ENCODE data around the gene RAPGEF5. TPM values are rescaled to one million over a fixed set of nuclear protein-coding genes. Genes with fewer than 3 reads are reported as not detected.

The RAPGEF5 gene
- total RNA-seq, 1 donor from 2014 or later = 5.8 TPM

- no peak for FAIRE-seq
- H3K36me3 ChIP-seq (ENCODE audit: control insufficient read depth, insufficient read depth, low read length) = no peaks in the 10 kb centered on the region
- no peaks in the 10 kb centered on the region for H3K27me3 ChIP-seq (ENCODE audit: control insufficient read depth, insufficient read depth, low read length)
- H3K4me3 ChIP-seq (ENCODE audit: low read depth, low read length) = no peak overlapping the region
- TF ChIP-seq, protein P1, sequence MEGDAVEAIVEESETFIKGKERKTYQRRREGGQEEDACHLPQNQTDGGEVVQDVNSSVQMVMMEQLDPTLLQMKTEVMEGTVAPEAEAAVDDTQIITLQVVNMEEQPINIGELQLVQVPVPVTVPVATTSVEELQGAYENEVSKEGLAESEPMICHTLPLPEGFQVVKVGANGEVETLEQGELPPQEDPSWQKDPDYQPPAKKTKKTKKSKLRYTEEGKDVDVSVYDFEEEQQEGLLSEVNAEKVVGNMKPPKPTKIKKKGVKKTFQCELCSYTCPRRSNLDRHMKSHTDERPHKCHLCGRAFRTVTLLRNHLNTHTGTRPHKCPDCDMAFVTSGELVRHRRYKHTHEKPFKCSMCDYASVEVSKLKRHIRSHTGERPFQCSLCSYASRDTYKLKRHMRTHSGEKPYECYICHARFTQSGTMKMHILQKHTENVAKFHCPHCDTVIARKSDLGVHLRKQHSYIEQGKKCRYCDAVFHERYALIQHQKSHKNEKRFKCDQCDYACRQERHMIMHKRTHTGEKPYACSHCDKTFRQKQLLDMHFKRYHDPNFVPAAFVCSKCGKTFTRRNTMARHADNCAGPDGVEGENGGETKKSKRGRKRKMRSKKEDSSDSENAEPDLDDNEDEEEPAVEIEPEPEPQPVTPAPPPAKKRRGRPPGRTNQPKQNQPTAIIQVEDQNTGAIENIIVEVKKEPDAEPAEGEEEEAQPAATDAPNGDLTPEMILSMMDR (IDR thresholded peaks at IDR 0.05; ENCODE audit: insufficient read depth, low read length, severe bottlenecking) = no peak
- no peak for DNase-seq (ENCODE audit: low read depth)
Observed at GRCh38 chr7:22301790-22302189, 55.2 kb downstream of the RAPGEF5 start.

GRCh38 chr7:22300839-22301238, 56.1 kb downstream of the RAPGEF5 start:
- no peaks in the 10 kb centered on the region for H3K27me3 ChIP-seq (ENCODE audit: control insufficient read depth, insufficient read depth, low read length)
- H3K36me3 ChIP-seq (ENCODE audit: control insufficient read depth, insufficient read depth, low read length) = no peaks in the 10 kb centered on the region
- FAIRE-seq = no peak
- TF ChIP-seq, protein P1 (IDR thresholded peaks at IDR 0.05; ENCODE audit: insufficient read depth, low read length, severe bottlenecking) = no peak
- DNase-seq (ENCODE audit: low read depth) = no peak
- no peak overlapping the region for H3K4me3 ChIP-seq (ENCODE audit: low read depth, low read length)

DNA sequence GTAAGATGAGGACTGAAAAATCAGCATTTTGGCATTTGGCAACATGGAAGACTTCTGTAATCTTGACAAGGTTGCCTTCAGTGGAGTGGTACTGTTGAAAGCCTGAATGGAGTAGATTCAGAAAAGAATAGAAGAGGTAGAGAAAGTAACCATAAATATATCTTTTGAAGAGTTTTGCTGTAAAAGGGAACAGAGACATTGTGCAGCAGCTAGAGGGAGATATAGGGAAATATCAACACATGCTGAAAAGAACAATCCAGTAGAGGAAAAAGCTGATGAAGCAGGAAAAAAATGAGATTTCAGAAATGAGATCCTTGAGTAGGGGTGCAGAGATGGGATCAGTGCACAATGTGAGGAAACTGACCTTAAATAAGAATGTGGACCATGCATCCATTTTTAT, 60.0 kb downstream of the RAPGEF5 start:
- Histone ChIP-seq H3K27me3 (ENCODE audit: control insufficient read depth, insufficient read depth, low read length) (no peaks in the 10 kb centered on the region), H3K4me3 (ENCODE audit: low read depth, low read length) (no peak overlapping the region), H3K36me3 (ENCODE audit: control insufficient read depth, insufficient read depth, low read length) (no peaks in the 10 kb centered on the region)
- TF ChIP-seq, protein P1 (IDR thresholded peaks at IDR 0.05; ENCODE audit: insufficient read depth, low read length, severe bottlenecking) = peak; percentile 23
- FAIRE-seq = no peak
- DNase-seq (ENCODE audit: low read depth) = peak; percentile 10

- Histone ChIP-seq H3K27me3 (ENCODE audit: control insufficient read depth, insufficient read depth, low read length) (no peaks in the 10 kb centered on the region), H3K4me3 (ENCODE audit: low read depth, low read length) (no peak overlapping the region), H3K36me3 (ENCODE audit: control insufficient read depth, insufficient read depth, low read length) (no peaks in the 10 kb centered on the region)
- DNase-seq (ENCODE audit: low read depth) = no peak
- FAIRE-seq = no peak
- TF ChIP-seq, protein P1 (IDR thresholded peaks at IDR 0.05; ENCODE audit: insufficient read depth, low read length, severe bottlenecking) = no peak
Observed at GRCh38 chr7:22296265-22296566, 60.7 kb downstream of the RAPGEF5 start.

- H3K27me3 ChIP-seq (ENCODE audit: control insufficient read depth, insufficient read depth, low read length) = no peaks in the 10 kb centered on the region
- no peaks in the 10 kb centered on the region for H3K36me3 ChIP-seq (ENCODE audit: control insufficient read depth, insufficient read depth, low read length)
- peak; percentile 41 for DNase-seq (ENCODE audit: low read depth)
- no peak overlapping the region for H3K4me3 ChIP-seq (ENCODE audit: low read depth, low read length)
- TF ChIP-seq, protein P1 (IDR thresholded peaks at IDR 0.05; ENCODE audit: insufficient read depth, low read length, severe bottlenecking) = no peak
- FAIRE-seq = no peak
Observed at GRCh38 chr7:22295402-22296264, 61.3 kb downstream of the RAPGEF5 start.

GRCh38 chr7:22292531-22292930, 64.4 kb downstream of the RAPGEF5 start:
- TF ChIP-seq, protein P1 (IDR thresholded peaks at IDR 0.05; ENCODE audit: insufficient read depth, low read length, severe bottlenecking) = no peak
- no peak overlapping the region for H3K4me3 ChIP-seq (ENCODE audit: low read depth, low read length)
- H3K27me3 ChIP-seq (ENCODE audit: control insufficient read depth, insufficient read depth, low read length) = no peaks in the 10 kb centered on the region
- FAIRE-seq (no peak), DNase-seq (ENCODE audit: low read depth) (no peak)
- no peaks in the 10 kb centered on the region for H3K36me3 ChIP-seq (ENCODE audit: control insufficient read depth, insufficient read depth, low read length)

All from bronchial epithelial cell (primary cell).